ENCODE measurements around the gene KATNIP. TPM values are rescaled to one million over a fixed set of nuclear protein-coding genes. Genes with fewer than 3 reads are reported as not detected.
A peak's percentile ranks its signal among the peaks of the same experiment; 100 is the strongest.

KATNIP gene
- total RNA-seq, 1 experiment from 2014 or later: 23.0 TPM

GRCh38 chr16:27511657-27512448 lies 38.1 kb upstream of the KATNIP start (continued):
- TF ChIP-seq ELF4 (CRISPR knock-in tag; IDR thresholded peaks at IDR 0.05; ENCODE audit: low read depth) (no peak), IRF1 (CRISPR knock-in tag; IDR thresholded peaks at IDR 0.05) (no peak), NFATC4 (CRISPR knock-in tag; IDR thresholded peaks at IDR 0.05) (no peak)

GRCh38 chr16:27514806-27515205 lies 35.1 kb upstream of the KATNIP start:
- no peak overlapping the region for H3K4me3 Mint-ChIP-seq
- no peaks in the 10 kb centered on the region for H3K4me1 Mint-ChIP-seq
- ChIA-PET CTCF (interaction anchor here (1.0 kb wide), 1 partner anchor 53 kb away, joined by 4 read pairs; no protein-coding TSS in a partner anchor), POLR2A (no interaction called here)
- H3K9me3 Mint-ChIP-seq: no peaks in the 10 kb centered on the region
- ATAC-seq (no peak), DNase-seq (ENCODE audit: low spot score) (no peak)
- peaks cover 50% of the 10 kb centered on the region for H3K36me3 Mint-ChIP-seq
- H3K27me3 Mint-ChIP-seq (ENCODE audit: low read depth): no peaks in the 10 kb centered on the region
- H3K27ac Mint-ChIP-seq: no peak overlapping the region
- no peak for TF ChIP-seq E2F1 (CRISPR knock-in tag; IDR thresholded peaks at IDR 0.05)
- TF ChIP-seq IRF2 (CRISPR knock-in tag; IDR thresholded peaks at IDR 0.05; ENCODE audit: borderline replicate concordance, low read depth): no peak
- no peak for TF ChIP-seq GTF2I (CRISPR knock-in tag; conservative IDR thresholded peaks at IDR 0.05)
- TF ChIP-seq NR3C1 (CRISPR knock-in tag; conservative IDR thresholded peaks at IDR 0.05; ENCODE audit: low read depth): no peak
- no peak for TF ChIP-seq KAT7 (CRISPR knock-in tag; IDR thresholded peaks at IDR 0.05; ENCODE audit: borderline replicate concordance)
- TF ChIP-seq FOXK1 (CRISPR knock-in tag; IDR thresholded peaks at IDR 0.05): no peak
- no peak for TF ChIP-seq HMGXB4 (CRISPR knock-in tag; IDR thresholded peaks at IDR 0.05)

- POLR2A ChIA-PET: no interaction called here
- H3K4me3 Mint-ChIP-seq: no peak overlapping the region
- H3K27me3 Mint-ChIP-seq (ENCODE audit: low read depth): no peaks in the 10 kb centered on the region
- H3K9me3 Mint-ChIP-seq: no peaks in the 10 kb centered on the region
- H3K36me3 Mint-ChIP-seq: peaks cover 43% of the 10 kb centered on the region
- DNase-seq (ENCODE audit: low spot score) (peak; percentile 62), ATAC-seq (peak; percentile 97)
- CTCF ChIA-PET: interaction anchor here (0.6 to 1.7 kb wide), 28 partner anchors 9 to 352 kb away, joined by 3 to 20 read pairs (median 3); partner anchors contain the start of genes GTF3C1 and KATNIP
- no peaks in the 10 kb centered on the region for H3K4me1 Mint-ChIP-seq
- peak overlapping the region; percentile 77 for H3K27ac Mint-ChIP-seq
- no peak for TF ChIP-seq AFF4 (CRISPR knock-in tag; IDR thresholded peaks at IDR 0.05; ENCODE audit: borderline replicate concordance)
- no peak for TF ChIP-seq TCF7 (CRISPR knock-in tag; IDR thresholded peaks at IDR 0.05; ENCODE audit: low read depth)
- TF ChIP-seq FOXJ3 (CRISPR knock-in tag; IDR thresholded peaks at IDR 0.05; ENCODE audit: borderline replicate concordance): no peak
- peak; percentile 83 for TF ChIP-seq CTCF (IDR thresholded peaks at IDR 0.05)
- TF ChIP-seq E2F4 (CRISPR knock-in tag; IDR thresholded peaks at IDR 0.05; ENCODE audit: borderline replicate concordance, low read depth): no peak
Observed at GRCh38 chr16:27515874-27516353, 34.0 kb upstream of the KATNIP start.
